Measurements from ENCODE around the gene SIRPG. TPM values are rescaled to one million over a fixed set of nuclear protein-coding genes. Genes with fewer than 3 reads are reported as not detected.
"Not testable (repeated sequence)": the region's sequence is repeated elsewhere in the genome, so short reads cannot be mapped to it uniquely, and the experiment has no call there.

SIRPG gene
- total RNA-seq = not detected

DNA sequence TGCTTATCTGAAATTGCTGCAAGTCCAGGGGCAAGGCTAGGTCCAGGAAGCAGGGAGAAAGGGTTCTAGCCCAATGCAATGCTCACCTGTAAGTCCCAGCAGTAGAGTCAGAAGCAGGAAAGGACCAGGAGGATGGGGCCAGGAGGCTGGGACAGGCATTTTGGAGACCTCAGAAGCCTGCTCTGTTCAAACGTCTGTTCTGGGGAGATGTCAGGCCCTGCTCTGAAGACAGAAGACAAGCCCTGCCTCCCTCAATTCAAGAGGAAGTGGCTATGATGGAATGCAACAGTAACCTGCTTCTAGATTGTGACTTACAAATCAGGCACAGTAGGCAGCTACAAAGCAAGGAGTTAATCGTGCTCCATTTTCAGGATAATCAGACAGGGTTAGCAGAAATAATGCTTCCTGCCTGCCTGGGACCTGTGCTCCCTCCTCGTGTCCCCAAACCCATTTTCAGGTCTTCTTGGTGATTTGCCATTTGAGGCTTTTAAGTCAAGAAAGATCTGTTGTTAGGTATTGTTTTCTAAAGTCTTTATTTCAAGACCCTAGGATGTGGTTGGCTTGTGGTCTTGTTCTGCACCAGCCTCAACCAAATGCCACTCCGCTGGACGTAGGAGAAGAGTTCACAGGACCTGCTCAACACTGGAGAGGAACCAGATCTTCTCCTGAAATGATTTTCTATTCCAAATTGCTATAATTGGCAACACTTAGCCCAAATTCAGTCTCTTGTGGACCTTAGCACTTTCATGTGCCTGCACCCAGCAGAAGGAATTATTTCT lies at the start of gene SIRPG:
Gene SIRPG, minus strand, starts transcription at position 224 of the 779 bp plus-strand sequence. Its CDS starts 65 bp downstream, at position 159.
- in situ Hi-C loops (cut with MboI; ENCODE audit: low sequenced_read_pairs in 4 of 4) = no loop called here
- no peak for DNase-seq

DNA sequence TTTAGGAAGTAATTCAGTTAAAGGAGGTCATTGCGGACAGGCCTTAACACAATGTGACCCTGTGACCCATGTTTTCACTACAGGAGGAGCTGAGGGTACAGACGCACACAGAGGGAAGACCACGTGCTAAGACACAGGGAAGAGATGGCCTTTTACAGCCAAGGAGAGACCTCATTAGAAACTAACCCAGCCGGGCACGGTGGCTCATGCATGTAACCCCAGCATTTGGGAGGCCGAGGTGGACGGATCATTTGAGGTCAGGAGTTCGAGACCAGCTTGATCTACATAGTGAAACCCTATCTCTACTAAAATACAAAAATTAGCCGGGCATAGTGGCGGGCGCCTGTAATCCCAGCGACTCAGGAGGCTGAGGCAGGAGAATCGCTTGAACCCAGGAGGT lies 49.3 kb upstream of the SIRPG start:
- intact Hi-C loops (cut with DNase I; ENCODE audit: low total_unique reads) = not testable (repeated sequence)

More for the DNA sequence above, at the start of gene SIRPG:
- no peak within 1 kb of the TSS for H3K4me3 ChIP-seq
- no peak for ATAC-seq
- H3K27me3 ChIP-seq = no peaks in the 10 kb centered on the region
- H3K27ac ChIP-seq = no peak within 1 kb of the TSS
- H3K9me3 ChIP-seq = no peaks in the 10 kb centered on the region
- intact Hi-C loops (cut with DNase I; ENCODE audit: low total_unique reads) = no loop called here
- H3K36me3 ChIP-seq = no peaks in the 10 kb centered on the region
- no peak for TF ChIP-seq POLR2A (IDR thresholded peaks at IDR 0.05)
- TF ChIP-seq, protein P1, sequence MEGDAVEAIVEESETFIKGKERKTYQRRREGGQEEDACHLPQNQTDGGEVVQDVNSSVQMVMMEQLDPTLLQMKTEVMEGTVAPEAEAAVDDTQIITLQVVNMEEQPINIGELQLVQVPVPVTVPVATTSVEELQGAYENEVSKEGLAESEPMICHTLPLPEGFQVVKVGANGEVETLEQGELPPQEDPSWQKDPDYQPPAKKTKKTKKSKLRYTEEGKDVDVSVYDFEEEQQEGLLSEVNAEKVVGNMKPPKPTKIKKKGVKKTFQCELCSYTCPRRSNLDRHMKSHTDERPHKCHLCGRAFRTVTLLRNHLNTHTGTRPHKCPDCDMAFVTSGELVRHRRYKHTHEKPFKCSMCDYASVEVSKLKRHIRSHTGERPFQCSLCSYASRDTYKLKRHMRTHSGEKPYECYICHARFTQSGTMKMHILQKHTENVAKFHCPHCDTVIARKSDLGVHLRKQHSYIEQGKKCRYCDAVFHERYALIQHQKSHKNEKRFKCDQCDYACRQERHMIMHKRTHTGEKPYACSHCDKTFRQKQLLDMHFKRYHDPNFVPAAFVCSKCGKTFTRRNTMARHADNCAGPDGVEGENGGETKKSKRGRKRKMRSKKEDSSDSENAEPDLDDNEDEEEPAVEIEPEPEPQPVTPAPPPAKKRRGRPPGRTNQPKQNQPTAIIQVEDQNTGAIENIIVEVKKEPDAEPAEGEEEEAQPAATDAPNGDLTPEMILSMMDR (IDR thresholded peaks at IDR 0.05 in 4 of 5, conservative IDR thresholded peaks at IDR 0.05 in 1 of 5) = no peak
- H3K4me1 ChIP-seq = no peaks in the 10 kb centered on the region

DNA sequence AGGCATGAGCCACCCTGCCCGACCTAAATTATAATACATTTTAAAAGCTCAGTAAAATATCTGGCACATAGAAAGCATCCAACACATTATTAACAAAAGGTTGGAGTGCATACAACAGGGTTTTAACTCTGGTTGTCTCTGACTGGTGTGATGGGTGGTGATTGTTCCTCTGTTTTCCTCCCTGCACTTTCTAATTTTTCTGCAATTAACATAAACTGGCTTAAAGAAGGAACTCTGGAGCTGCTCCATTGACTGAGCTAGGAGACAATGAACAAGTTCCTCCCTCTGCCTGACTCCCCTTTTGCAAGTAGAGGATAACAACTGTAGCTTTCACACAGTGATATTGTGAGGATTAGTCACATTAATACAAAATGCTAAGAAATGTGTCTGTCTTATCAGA lies 48.5 kb upstream of the SIRPG start:
- Histone ChIP-seq H3K9me3 (no peaks in the 10 kb centered on the region), H3K27me3 (no peaks in the 10 kb centered on the region), H3K4me3 (no peak overlapping the region), H3K4me1 (no peaks in the 10 kb centered on the region), H3K27ac (no peak overlapping the region), H3K36me3 (no peaks in the 10 kb centered on the region)
- intact Hi-C loops (cut with DNase I; ENCODE audit: low total_unique reads) (no loop called here), in situ Hi-C loops (cut with MboI; ENCODE audit: low sequenced_read_pairs in 4 of 4) (no loop called here)
- TF ChIP-seq, protein P1 (IDR thresholded peaks at IDR 0.05 in 4 of 5, conservative IDR thresholded peaks at IDR 0.05 in 1 of 5) = no peak
- no peak for TF ChIP-seq POLR2A (IDR thresholded peaks at IDR 0.05)
- DNase-seq = no peak
- no peak for ATAC-seq

More for the DNA sequence above, 49.3 kb upstream of the SIRPG start:
- H3K36me3 ChIP-seq; ATAC-seq; H3K4me3 ChIP-seq; H3K9me3 ChIP-seq; in situ Hi-C loops (cut with MboI; ENCODE audit: low sequenced_read_pairs in 4 of 4); H3K27me3 ChIP-seq; H3K27ac ChIP-seq; DNase-seq; H3K4me1 ChIP-seq: not testable (repeated sequence)

DNA sequence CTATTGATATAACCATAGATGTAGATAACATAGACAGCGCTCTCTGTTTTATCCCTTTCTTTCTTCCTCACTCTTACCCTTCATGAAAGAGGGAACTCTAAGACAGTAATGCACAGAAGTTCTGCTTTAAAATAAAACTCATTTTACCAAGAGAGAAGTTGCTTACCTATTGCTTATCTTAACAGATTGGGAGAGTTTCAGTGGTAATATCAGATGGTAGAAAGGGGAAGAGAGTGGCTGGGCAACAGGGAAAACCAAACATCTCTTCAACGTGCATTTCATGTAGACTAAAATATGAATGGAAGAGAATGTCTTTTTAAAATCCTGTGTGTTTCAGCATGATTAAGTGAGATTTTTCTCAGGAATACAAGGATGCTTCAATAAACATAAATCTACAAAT lies 45.3 kb upstream of the SIRPG start:
- H3K36me3 ChIP-seq = no peaks in the 10 kb centered on the region
- in situ Hi-C loops (cut with MboI; ENCODE audit: low sequenced_read_pairs in 4 of 4) (no loop called here), intact Hi-C loops (cut with DNase I; ENCODE audit: low total_unique reads) (no loop called here)
- H3K4me1 ChIP-seq = no peaks in the 10 kb centered on the region
- no peak overlapping the region for H3K27ac ChIP-seq
- no peak for DNase-seq
- TF ChIP-seq, protein P1 (IDR thresholded peaks at IDR 0.05 in 4 of 5, conservative IDR thresholded peaks at IDR 0.05 in 1 of 5) = no peak
- TF ChIP-seq POLR2A (IDR thresholded peaks at IDR 0.05) = no peak
- no peak overlapping the region for H3K4me3 ChIP-seq
- H3K27me3 ChIP-seq = no peaks in the 10 kb centered on the region
- no peak for ATAC-seq
- no peaks in the 10 kb centered on the region for H3K9me3 ChIP-seq

DNA sequence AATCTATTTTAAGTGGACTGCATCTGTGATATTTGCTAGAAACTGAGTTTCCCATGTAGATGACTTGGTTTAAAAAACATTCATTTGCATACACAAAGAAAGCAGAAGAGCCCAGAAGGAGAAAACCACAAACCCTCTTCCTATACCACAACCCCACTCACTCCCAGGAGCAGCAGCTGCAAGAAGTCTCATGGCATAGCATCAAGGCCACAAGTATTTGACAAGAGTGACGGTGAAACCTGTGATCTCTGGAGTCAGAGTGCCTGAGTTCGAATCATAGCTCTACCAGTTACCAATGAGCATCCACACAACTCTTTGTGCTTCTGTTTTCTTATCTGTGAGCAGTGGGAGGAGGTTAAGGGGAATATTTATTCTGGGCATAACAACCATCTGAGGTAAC lies 44.7 kb upstream of the SIRPG start:
- in situ Hi-C loops (cut with MboI; ENCODE audit: low sequenced_read_pairs in 4 of 4) = no loop called here
- Histone ChIP-seq H3K27ac (no peak overlapping the region), H3K27me3 (no peaks in the 10 kb centered on the region), H3K4me1 (no peaks in the 10 kb centered on the region), H3K36me3 (no peaks in the 10 kb centered on the region), H3K4me3 (no peak overlapping the region), H3K9me3 (no peaks in the 10 kb centered on the region)
- intact Hi-C loops (cut with DNase I; ENCODE audit: low total_unique reads) = no loop called here
- no peak for TF ChIP-seq POLR2A (IDR thresholded peaks at IDR 0.05)
- TF ChIP-seq, protein P1 (IDR thresholded peaks at IDR 0.05 in 4 of 5, conservative IDR thresholded peaks at IDR 0.05 in 1 of 5) = no peak
- no peak for ATAC-seq
- no peak for DNase-seq

All from gastrocnemius medialis (tissue), 4 donors.